GM21619 (cell line): ENCODE measurements around the gene CKAP4.

Experiments
- ATAC-seq: cut with Tn5 transposase; IDR thresholded peaks from one replicate; pipeline ENCODE4 v1.9.1; 2021; ENCODE audit not compliant: unreplicated experiment

The CKAP4 gene

GRCh38 chr12:106204312-106204711 is 43.5 kb downstream of the CKAP4 start:
- ATAC-seq: no peak

GRCh38 chr12:106197906-106198623 is 49.8 kb downstream of the CKAP4 start:
- no peak for ATAC-seq

- ATAC-seq: no peak
Measured at GRCh38 chr12:106195621-106196027, 52.2 kb downstream of the CKAP4 start.

- no peak for ATAC-seq
Measured at GRCh38 chr12:106194351-106194750, 53.5 kb downstream of the CKAP4 start.

- ATAC-seq: no peak
Measured at GRCh38 chr12:106193394-106194215, 54.2 kb downstream of the CKAP4 start.

- no peak for ATAC-seq
Measured at GRCh38 chr12:106192659-106193393, 55.0 kb downstream of the CKAP4 start.

- no peak for ATAC-seq
Measured at GRCh38 chr12:106190581-106190980, 57.2 kb downstream of the CKAP4 start.

- ATAC-seq: no peak
Measured at GRCh38 chr12:106189341-106189740, 58.5 kb downstream of the CKAP4 start.

GRCh38 chr12:106188256-106188655 is 59.6 kb downstream of the CKAP4 start:
- ATAC-seq: no peak
